Activated CD4-positive, CD25-positive, alpha-beta regulatory T cell treated with anti-CD3 and anti-CD28 coated beads, Interleukin-2, amount 50 U/mL, for 16 hours (primary cell): Measurements from ENCODE around the gene HTRA1.

Experiments used
- DNase-seq: peaks from one replicate; pipeline ENCODE4 v3.0.0-alpha.2; 2020; ENCODE audit warnings: low read depth, low spot score

The HTRA1 gene

DNA sequence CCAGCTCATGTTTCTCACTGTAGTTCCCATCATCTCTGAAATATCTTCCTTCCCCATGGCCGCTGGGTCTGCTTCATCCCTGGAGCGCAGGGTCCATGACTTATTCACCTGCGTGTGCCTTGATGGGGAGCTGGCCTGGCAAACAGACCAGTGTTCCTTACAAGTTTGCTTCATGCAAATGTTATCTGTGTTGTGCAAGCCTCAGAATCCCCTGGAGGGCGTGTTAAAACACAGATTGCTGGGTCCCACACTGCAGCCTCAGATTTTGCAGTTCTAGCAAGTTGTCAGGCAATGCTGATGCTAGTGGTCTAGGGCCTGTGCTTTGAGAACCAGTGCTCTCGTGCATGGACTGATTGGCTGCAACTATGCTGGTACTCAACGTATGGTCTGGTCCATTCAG lies 92.0 kb downstream of the HTRA1 start:
- no peak for DNase-seq

DNA sequence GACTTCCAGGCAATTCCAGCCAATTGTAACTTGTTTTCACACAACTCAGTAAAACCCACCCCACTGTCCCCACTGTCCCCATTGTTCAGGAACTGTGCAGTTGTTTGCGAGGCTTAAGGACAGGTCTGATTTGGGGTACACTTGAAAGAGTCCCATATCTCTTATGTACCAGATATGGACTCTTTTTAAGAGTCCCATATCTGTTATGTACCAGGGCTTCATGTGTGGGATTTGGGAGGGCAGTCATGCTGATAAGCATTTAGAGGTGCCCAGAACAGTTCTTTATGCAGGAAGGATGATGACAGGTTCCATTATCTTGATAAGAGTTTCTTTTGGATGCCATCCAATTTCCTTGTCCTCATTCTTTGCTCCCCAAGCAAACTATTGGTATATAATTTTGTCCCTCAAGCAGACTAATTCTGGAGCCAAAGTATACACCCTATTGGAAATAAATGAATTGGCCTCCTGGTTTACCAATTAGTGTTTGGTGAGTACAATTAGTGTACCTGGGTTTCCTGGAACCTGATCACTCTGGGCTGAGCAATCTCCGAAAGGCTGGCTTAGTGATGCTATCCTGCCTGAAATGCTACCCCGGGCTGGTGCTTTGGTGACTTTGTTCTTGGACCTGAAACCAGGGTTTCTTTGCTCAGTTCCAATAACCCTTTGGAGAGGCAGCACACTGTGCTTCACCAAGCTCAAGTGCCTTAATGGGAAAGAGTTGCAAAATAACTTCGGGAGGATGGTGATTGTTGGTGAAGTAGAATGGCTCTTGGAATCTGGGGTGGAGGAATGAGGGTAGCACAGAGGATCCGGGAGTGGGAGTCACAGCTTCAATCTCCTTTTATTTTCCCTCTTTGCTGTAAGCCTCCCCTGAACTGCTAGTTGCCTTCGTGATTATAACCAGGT lies 93.0 kb downstream of the HTRA1 start:
- no peak for DNase-seq

DNA sequence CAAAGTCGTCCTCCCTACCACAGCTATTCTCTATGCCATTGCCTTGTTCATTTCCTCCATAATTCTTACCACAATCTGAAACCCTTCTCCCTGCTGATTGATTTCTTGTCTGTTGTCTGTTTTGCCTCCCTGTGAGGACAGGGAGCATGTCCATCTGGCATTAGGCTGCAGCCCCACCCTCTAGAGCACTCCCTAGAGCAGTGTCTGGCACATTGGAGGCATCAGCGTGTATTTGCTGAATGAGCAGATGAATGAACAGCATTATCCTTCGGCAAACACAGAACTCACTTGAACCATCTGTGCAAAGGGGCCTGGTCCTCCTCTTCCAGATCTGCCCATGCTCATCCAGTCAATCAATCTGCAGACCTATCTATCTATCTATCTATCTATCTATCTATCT lies 94.1 kb downstream of the HTRA1 start:
- no peak for DNase-seq

DNA sequence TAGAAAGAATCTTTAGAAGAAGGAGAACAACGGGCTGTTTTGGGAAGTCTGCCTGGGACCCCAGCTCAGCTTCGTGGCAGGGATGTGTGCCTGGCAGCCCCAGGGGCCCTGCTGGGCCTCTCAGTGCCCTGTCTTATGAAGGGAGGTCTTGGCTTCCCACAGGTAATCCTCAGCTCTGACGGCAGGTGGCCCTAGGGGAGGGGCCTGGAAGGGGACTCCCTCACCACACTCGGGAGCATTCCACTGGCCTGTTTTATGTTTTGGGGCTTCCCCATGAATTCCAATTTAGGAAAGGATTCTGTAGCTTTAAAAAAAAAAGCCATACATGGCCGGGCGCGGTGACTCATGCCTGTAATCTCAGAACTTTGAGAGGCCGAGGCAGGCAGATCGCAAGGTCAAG lies 96.2 kb downstream of the HTRA1 start:
- no peak for DNase-seq

DNA sequence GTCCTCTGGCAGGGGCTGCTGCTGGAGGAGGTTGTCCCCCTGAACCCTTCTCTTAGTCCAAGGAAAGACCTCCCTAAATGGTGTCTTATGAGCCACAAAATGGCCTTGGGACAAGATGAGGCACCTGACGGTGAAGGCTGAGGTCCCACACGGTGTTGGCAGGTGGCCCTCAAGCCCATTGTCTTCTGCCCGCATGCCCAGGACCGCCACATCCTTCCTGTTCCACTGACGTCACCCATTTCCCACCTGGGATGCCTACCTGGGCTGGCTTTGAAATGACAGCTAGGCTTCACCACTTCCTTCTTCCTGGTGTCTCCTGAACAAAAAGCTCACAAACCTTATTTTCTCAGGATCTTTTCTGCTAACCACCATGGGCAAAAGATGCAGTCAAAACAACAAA lies 97.1 kb downstream of the HTRA1 start:
- DNase-seq, result no peak

DNA sequence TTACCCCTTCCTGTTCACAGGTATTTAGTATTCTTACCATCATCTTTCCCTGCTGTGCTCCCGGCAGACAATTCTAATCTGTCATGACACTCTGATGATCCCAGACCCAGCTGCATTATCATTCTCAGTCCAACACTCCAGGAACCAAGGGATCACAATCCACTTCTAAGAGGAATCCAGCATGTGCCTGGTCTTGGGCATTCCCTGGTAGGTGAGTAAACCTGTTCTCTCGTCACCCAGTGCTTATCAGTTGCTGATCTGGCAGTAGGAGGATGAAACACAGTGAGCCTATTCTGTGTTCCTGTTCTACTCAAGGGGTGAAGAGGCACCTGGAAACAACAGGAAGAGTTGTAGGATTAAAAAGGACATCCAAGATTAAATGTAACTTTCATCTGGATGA lies 97.9 kb downstream of the HTRA1 start:
- DNase-seq, result no peak

GRCh38 chr10:122560279-122560804 lies 99.0 kb downstream of the HTRA1 start, which contains the start of gene DMBT1:
Gene DMBT1, plus strand, starts transcription at chr10:122560754. Its CDS starts 17 bp downstream, at chr10:122560771.
- DNase-seq, result no peak

- no peak for DNase-seq
These were observed 99.9 kb downstream of the HTRA1 start for GRCh38 chr10:122561212-122561611.

GRCh38 chr10:122561792-122562191 lies 100.4 kb downstream of the HTRA1 start:
- DNase-seq, result no peak
